Ecto neural progenitor cell (in vitro differentiated cells): Measurements from ENCODE around the gene PLAGL1.
"Not testable (repeated sequence)": the region's sequence is repeated elsewhere in the genome, so short reads cannot be mapped to it uniquely, and the experiment has no call there.

Experiments used
- DNase-seq: peaks from one replicate; pipeline ENCODE4 v3.0.0-alpha.2; 2018; ENCODE audit warnings: low spot score

PLAGL1 gene, protein sequence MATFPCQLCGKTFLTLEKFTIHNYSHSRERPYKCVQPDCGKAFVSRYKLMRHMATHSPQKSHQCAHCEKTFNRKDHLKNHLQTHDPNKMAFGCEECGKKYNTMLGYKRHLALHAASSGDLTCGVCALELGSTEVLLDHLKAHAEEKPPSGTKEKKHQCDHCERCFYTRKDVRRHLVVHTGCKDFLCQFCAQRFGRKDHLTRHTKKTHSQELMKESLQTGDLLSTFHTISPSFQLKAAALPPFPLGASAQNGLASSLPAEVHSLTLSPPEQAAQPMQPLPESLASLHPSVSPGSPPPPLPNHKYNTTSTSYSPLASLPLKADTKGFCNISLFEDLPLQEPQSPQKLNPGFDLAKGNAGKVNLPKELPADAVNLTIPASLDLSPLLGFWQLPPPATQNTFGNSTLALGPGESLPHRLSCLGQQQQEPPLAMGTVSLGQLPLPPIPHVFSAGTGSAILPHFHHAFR

DNA sequence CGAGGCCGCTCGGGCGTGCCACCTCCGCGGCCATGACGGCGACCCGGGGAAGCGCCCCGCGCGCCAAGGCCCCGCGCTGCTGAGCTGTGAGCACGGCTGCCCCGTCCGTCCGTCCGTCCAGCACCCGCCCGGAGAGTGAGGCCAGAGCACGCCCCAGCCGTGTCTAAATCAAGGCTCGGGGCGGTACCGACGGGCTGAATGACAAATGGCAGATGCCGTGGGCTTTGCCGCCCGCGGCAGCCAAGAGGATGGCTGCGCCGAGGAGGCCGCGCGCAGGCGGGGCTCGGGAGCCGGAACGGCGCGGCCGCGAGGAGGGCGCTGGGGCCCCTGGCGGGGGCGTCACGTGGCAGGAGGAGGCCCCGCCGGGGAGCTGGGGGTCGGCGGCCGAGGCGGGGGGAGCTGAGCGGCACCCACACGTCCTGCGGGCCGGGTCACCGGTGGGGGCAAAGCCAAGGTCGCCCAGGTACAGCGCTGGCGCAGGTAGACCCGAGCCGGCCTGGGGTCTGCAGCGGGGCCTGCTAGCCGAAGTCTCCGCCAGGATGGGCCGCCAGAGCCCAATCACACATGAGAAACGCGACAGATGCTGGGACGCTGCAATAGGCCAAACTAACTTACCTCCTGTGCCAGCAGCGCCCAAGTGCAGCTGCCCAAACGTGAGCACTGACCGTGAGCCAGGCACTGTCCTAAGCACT lies at the start of gene PLAGL1:
Gene PLAGL1 (minus strand): TSS at position 140 of the 692 bp plus-strand sequence. CDS start 60,123 bp downstream, outside the sequence.
- DNase-seq: peak; percentile 74

GRCh38 chr6:144055121-144055931 lies 47.3 kb upstream of the PLAGL1 start:
- DNase-seq: no peak

DNA sequence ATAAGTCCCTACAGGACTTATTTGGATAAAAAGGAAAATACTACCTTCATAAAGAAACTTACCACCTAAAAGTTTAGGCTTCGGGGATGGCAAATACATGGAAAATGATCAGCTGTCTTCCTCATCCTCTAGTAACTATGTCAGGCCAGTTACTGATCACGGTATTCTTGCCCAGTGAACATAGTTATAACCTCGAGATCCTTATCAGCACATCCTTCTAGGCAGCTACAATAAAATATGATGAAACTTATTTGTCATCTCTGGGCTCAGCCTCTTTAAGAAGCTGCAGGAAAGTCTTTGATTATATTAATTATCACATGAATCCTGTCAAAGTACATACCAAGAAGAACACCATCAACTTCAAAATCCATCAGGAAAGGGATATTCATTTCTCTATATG lies 45.5 kb upstream of the PLAGL1 start:
- DNase-seq: no peak

- no peak for DNase-seq
These were observed 44.4 kb upstream of the PLAGL1 start for GRCh38 chr6:144052488-144052887.

DNA sequence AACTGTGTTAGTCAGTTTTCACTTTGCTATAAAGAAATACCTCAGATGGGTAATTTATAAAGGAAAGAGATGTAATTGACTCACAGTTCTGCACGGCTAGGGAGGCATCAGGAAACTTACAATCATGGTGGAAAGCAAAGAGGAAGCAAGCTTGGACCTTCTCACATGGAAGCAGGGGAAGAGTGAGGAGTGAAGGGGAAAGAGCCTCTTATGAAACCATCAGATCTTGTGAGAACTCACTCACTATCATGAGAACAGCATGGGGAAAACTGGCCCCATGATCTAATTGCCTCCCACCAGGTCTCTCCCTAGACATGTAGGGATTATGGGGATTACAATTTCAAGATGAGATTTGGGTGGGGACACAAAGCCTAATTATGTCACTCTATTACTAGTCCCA lies 41.3 kb upstream of the PLAGL1 start:
- DNase-seq: no peak

DNA sequence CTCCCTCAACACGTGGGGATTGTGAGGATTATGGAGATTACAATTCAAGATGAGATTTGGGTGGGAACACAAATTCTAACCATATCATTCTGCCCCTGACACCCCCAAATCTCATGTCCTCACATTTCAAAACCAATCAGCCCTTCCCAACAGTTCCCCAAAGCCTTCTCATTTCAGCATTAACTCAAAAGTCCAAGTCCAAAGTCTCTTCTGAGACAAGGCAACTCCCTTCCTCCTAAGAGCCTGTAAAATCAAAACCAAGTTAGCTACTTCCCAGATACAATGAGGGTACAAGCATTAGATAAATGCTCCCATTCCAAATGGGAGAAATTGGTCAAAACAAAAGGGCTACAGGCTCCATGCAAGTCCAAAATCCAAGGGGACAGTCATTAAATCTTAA lies 39.6 kb upstream of the PLAGL1 start:
- no peak for DNase-seq

DNA sequence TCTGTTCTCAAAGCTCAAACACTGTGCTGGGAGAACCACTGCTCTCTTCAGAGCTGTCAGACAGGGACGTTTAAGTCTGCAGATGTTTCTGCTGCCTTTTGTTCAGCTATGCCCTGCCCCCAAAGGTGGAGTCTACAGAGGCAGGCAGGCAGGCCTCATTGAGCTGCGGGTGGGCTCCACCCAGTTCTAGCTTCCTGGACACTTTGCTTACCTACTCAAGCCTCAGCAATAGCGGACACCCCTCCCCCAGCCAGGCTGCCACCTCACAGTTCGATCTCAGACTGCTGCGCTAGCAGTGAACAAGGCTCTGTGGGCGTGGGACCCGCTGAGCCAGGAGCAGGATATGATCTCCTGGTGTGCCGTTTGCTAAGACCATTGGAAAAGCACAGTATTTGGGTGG lies 38.6 kb upstream of the PLAGL1 start:
- not testable (repeated sequence) for DNase-seq

- DNase-seq: not testable (repeated sequence)
These were observed 36.9 kb upstream of the PLAGL1 start for GRCh38 chr6:144044989-144045388.

DNA sequence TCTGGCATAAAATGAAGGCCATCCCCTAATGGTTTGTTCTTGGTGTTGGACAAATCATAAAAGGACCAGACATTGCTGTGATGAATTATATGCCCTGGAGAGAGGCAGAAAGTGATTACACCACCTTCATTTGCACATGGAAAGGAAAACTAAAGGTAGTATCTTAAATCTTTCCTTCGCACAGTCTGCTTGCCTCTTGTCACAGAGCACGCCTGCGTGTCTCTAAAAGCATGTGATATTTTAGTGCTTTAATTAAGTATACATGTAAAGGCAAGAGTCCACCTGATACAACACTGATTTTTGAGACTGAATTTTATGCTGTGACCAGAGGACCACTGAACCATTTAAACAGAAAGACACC lies 28.8 kb upstream of the PLAGL1 start:
- no peak for DNase-seq

GRCh38 chr6:144036064-144036834 lies 28.2 kb upstream of the PLAGL1 start:
- DNase-seq: peak; percentile 55

GRCh38 chr6:144035416-144035815 lies 27.4 kb upstream of the PLAGL1 start:
- no peak for DNase-seq

DNA sequence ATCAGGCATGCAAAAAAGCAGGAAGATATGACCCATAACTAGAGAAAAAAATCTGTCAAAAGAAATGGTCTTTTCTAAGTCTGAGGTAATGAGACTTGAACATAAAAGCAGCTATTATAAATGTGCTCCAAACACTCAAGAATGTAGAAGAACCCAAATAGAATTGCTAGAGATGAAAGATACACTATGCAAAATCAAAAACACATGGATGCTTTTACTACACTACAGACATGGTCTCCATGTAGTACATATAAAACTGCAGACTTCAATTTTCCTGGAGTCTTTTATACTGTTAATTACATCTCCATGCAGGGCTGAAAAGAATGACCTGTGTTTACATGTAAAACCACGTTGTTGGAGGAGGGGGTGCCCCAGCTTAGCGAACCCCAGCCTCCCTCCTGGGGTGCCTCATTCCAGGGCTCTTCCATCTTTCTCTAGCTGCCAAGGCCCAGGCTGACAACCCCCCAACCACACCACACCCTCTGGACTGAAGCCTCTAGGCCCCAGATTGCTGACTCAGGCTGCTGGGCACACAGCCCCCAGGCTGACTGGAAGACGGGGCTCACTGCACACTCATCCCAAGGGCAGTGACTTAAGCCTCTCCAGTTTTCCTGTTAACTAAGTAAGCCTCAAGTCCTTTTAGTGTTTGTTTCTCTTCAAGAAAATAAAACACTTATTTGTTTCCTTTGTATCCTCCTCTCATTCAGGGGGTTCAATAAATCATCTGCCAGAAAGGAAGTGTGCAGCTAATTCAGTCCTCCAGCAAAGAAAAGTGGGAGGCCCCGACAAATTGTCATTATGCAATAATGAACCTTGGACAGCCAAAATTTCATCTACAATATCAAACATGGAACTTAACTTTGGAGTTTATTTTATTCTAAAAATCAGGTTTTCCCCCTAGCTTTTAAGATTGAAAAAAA lies 26.0 kb upstream of the PLAGL1 start:
- DNase-seq: peak; percentile 46

DNA sequence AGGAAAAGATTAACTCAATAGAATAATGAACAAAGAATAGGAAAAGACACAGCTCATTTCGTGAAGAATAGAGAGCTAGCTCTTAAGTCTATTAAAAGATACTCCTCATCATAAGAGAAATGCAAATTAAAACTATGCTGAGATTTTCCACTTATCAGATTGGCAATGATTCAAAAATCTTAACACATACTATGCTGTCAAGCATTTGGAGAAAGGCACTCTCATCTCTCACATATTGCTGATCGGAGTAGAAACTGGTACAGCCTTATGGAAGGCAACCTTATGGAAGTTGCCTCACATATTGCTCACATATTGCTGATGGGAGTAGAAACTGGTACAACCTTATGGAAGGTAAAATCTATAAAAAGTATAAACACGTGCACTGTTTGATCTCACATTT lies 21.4 kb upstream of the PLAGL1 start:
- no peak for DNase-seq

DNA sequence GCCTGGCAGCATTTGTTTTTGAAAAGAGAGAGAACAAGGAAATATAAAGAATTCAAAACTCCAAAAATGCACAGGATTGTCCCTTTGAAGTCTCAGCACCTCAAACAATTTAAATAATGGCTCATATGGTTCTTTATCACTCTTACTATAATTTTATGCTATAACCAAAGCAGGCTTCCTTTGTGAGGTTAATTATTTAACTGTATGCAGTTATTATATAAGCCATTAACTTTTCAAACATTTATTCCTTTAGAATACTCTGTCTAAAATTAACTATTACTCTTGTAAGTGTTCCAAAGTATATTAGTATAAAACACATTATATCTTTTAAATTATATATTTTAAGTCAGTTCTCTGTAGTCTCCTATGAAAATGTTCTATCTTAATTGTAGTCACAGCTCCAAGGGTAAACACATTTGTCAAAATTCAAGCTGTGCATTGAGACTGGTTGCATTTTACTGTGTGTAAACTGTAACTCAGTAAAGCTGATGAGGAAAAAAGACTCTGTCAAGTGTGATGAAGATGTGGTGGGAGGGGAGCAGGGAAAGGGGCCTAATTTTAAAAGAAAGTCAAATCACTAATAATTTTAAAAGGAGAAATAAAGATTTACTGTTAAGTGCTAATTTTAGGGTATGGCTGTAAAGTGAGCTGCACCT lies 20.0 kb upstream of the PLAGL1 start:
- DNase-seq: no peak

GRCh38 chr6:144023216-144023615 lies 15.2 kb upstream of the PLAGL1 start:
- no peak for DNase-seq

DNA sequence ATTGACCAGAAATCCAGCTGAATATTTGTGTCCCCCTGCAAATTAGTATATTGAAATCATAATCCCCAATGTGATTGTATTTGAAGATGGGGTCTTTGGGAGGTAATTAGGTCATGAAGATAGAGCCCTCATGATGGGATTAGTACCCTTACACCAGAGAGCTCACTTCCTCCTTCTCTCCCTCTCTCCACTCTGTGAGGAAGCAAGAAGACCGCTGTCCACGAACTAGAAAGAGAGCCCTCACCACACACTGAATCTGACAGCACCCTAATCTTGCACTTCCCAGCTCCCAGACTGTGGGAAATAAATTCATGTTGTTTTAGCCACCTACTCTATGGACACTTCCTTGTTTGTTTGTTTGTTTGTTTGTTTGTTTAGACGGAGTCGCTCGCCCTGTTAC lies 11.9 kb upstream of the PLAGL1 start:
- DNase-seq: no peak

GRCh38 chr6:144017166-144018094 lies 9.4 kb upstream of the PLAGL1 start:
- DNase-seq: no peak

DNA sequence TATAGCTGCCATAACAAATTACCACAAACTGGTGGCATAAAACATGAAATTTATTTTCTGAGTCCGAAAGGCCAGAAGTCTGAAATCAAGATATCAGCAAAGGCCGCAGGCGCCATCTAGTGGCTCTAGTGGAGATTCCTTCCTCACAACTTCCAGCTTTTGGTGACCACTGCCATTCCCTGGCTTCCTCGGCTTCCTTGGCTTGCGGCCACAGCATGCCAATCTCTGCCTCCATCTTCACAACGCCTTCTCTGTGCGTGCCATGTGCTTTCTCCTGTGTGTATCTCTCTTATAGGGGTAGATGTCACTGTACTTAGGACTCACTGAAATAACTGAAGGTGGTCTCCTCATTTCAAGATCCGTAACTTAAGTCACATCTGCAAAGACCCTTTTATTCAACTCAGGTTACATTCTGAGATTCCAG lies 5.4 kb upstream of the PLAGL1 start:
- peak; percentile 77 for DNase-seq

- no peak for DNase-seq
These were observed 4.5 kb upstream of the PLAGL1 start for GRCh38 chr6:144012534-144012933.
